ENCODE results near the gene TCP1.
"Not testable (repeated sequence)": the region's sequence is repeated elsewhere in the genome, so short reads cannot be mapped to it uniquely, and the experiment has no call there.

The TCP1 gene

GRCh38 chr6:159789377-159790148 lies at the start of gene TCP1:
Gene TCP1 (minus strand): TSS chr6:159789602. CDS start chr6:159789468, 134 bp downstream.
- DNase-seq (ENCODE audit: low read depth, low spot score) = peak; percentile 98

GRCh38 chr6:159838020-159838744 lies 48.8 kb upstream of the TCP1 start:
- DNase-seq (ENCODE audit: low read depth, low spot score) = no peak

- DNase-seq (ENCODE audit: low read depth, low spot score) = no peak
These were observed 48.1 kb upstream of the TCP1 start for GRCh38 chr6:159837511-159837910.

GRCh38 chr6:159836718-159837490 lies 47.5 kb upstream of the TCP1 start:
- DNase-seq (ENCODE audit: low read depth, low spot score) = no peak

GRCh38 chr6:159833997-159834603 lies 44.7 kb upstream of the TCP1 start:
- DNase-seq (ENCODE audit: low read depth, low spot score) = no peak

GRCh38 chr6:159833556-159833955 lies 44.2 kb upstream of the TCP1 start:
- no peak for DNase-seq (ENCODE audit: low read depth, low spot score)

- no peak for DNase-seq (ENCODE audit: low read depth, low spot score)
These were observed 43.5 kb upstream of the TCP1 start for GRCh38 chr6:159832946-159833345.

GRCh38 chr6:159831373-159831679 lies 41.9 kb upstream of the TCP1 start:
- DNase-seq (ENCODE audit: low read depth, low spot score) = no peak

GRCh38 chr6:159830501-159831372 lies 41.3 kb upstream of the TCP1 start:
- DNase-seq (ENCODE audit: low read depth, low spot score) = no peak

- no peak for DNase-seq (ENCODE audit: low read depth, low spot score)
These were observed 40.1 kb upstream of the TCP1 start for GRCh38 chr6:159829526-159829925.

- DNase-seq (ENCODE audit: low read depth, low spot score) = no peak
These were observed 38.7 kb upstream of the TCP1 start for GRCh38 chr6:159828074-159828473.

- no peak for DNase-seq (ENCODE audit: low read depth, low spot score)
These were observed 37.7 kb upstream of the TCP1 start for GRCh38 chr6:159826968-159827647.

GRCh38 chr6:159826004-159826403 lies 36.6 kb upstream of the TCP1 start:
- no peak for DNase-seq (ENCODE audit: low read depth, low spot score)

- DNase-seq (ENCODE audit: low read depth, low spot score) = not testable (repeated sequence)
These were observed 35.3 kb upstream of the TCP1 start for GRCh38 chr6:159824690-159825089.

- DNase-seq (ENCODE audit: low read depth, low spot score) = no peak
These were observed 34.6 kb upstream of the TCP1 start for GRCh38 chr6:159823953-159824352.

- no peak for DNase-seq (ENCODE audit: low read depth, low spot score)
These were observed 32.3 kb upstream of the TCP1 start for GRCh38 chr6:159821726-159822125.

- no peak for DNase-seq (ENCODE audit: low read depth, low spot score)
These were observed 31.7 kb upstream of the TCP1 start for GRCh38 chr6:159821122-159821521.

GRCh38 chr6:159819932-159820640 lies 30.7 kb upstream of the TCP1 start:
- DNase-seq (ENCODE audit: low read depth, low spot score) = no peak

- no peak for DNase-seq (ENCODE audit: low read depth, low spot score)
These were observed 29.7 kb upstream of the TCP1 start for GRCh38 chr6:159819098-159819497.
